Hindlimb muscle (tissue), 1 donor: Measurements from ENCODE around the gene RNF212B. TPM values are rescaled to one million over a fixed set of nuclear protein-coding genes. Genes with fewer than 3 reads are reported as not detected.
"Not testable (repeated sequence)": the region's sequence is repeated elsewhere in the genome, so short reads cannot be mapped to it uniquely, and the experiment has no call there.

Experiments
- DNase-seq: peaks from one replicate; pipeline ENCODE4 v3.0.0-alpha.2; 2013
- polyA plus RNA-seq: library from polyadenylated mRNA; unstranded; fragments of 120-200 nt; gene quantifications from one replicate; pipeline ENCODE4 v1.2.1, GENCODE V29; 2013; ENCODE audit not compliant: insufficient read length

The RNF212B gene, protein sequence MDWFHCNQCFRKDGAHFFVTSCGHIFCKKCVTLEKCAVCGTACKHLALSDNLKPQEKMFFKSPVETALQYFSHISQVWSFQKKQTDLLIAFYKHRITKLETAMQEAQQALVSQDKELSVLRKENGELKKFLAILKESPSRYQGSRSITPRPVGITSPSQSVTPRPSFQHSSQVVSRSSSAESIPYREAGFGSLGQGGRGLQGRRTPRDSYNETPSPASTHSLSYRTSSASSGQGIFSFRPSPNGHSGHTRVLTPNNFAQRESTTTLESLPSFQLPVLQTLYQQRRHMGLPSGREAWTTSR
- polyA plus RNA-seq = 0.62 TPM

- DNase-seq = peak; percentile 82
These were observed at the start of gene RNF212B for GRCh38 chr14:23237772-23238594. Gene RNF212B, plus strand, starts transcription at chr14:23237936. Its CDS starts 2,410 bp downstream, at chr14:23240346.

DNA sequence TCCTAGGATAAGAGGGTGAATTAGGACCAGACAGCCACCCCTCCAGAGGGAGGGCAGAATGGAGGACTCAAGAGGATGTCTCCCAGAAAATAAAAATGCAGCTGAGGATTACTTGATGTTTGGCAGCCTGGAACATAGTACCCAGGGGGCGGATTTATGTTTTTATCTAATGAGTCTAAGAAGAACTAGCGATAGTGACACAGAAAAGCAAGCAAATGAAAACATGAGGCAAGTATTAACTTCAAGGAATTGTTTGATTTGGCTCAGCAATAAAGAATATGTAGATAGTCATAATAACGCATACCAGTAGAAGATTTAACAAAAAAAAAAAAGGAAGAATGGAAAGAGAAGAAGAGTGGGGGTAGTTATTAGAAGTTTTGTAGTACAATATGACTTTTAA is 44.3 kb upstream of the RNF212B start:
- no peak for DNase-seq

- no peak for DNase-seq
These were observed 42.1 kb upstream of the RNF212B start for GRCh38 chr14:23195552-23196101.

- DNase-seq = not testable (repeated sequence)
These were observed 41.2 kb upstream of the RNF212B start for GRCh38 chr14:23196487-23196886.

DNA sequence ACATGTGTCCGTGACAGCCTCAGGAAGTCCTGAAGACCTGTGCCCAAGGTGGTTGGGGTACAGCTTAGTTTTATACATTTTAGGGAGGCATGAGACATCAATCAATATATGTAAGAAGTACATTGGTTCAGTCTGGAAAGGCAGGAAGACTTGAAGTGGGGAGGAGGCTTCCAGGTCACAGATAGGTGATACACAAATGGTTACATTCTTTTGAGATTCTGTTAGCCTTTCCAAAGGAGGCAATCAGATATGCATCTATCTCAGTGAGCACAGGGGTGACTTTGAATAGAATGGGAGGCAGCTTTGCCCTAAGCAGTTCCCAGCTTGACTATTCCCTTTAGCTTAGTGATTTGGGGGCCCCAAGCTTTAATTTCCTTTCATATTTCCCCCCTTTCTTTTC is 38.6 kb upstream of the RNF212B start:
- not testable (repeated sequence) for DNase-seq

- DNase-seq = no peak
These were observed 35.7 kb upstream of the RNF212B start for GRCh38 chr14:23202001-23202400.

DNA sequence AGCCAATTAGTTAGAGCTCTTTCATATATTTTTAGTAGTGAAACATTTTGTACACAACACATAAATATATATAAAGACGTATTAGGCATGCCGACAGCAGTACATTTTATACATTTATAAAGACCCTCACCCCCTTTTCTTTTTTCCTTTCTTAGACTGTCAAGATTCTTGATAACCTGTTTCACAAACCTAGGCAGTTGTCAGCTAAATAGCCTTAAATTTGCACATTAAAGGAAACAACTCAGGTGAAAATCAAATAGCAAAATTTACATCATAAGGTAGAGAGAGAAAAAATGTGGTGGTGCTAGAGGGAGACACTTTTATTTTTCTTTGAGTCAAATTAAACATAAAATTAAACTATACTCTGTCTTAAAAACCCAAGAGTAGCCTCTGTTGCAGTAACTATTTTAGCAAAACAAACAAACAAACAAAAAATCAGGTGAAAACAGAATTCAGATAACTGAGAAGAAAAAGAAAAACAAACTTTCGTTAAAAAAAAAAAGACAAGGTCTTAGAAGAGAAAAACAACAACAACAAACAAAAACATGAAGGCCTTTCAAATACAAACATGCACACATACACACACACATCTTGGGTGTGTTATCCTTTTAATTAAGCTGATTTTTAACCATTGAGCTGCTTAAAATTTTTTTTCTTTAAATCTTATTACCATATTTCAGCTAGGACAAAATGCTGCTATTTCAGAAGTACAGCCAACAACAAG is 31.2 kb upstream of the RNF212B start:
- DNase-seq = no peak

DNA sequence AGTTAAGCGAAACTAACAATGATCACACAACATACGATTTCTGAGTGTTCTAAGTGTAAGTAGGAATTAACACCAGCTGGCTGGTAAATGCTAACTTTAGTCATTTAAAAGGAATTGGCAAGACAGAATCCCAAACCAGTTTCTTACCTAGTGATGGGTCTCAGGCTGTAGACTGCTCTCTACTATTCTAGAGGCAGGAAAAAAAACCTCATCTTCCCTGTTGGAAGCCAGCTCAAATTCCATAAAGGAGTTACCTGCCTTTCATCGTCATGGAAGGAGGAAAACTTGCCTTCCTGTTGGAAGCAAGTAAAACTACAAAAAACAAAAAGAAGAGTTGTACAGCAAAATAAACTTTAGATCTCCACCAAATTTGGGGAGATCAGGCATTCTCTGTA is 30.6 kb upstream of the RNF212B start:
- no peak for DNase-seq

DNA sequence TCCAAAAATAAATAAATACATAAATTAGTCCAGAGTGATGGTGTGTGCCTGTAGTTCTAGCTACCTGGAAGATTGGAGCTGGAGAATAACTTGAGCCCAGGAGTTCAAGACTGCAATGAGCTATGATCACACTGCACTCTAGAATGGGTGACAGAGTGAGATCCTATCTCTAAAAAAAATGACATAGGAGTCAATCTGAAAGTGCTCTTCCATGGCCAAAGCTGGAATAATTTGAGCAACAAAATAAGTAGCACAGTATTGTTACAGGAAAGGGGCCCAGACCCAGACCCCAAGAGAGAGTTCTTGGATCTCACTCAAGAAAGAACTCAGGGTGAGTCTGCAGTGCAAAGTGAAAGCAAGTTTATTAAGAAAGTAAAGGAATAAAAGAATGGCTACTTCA is 29.4 kb upstream of the RNF212B start:
- no peak for DNase-seq

GRCh38 chr14:23209651-23210423 is 27.9 kb upstream of the RNF212B start:
- DNase-seq = no peak

- DNase-seq = no peak
These were observed 22.3 kb upstream of the RNF212B start for GRCh38 chr14:23215421-23215820.

DNA sequence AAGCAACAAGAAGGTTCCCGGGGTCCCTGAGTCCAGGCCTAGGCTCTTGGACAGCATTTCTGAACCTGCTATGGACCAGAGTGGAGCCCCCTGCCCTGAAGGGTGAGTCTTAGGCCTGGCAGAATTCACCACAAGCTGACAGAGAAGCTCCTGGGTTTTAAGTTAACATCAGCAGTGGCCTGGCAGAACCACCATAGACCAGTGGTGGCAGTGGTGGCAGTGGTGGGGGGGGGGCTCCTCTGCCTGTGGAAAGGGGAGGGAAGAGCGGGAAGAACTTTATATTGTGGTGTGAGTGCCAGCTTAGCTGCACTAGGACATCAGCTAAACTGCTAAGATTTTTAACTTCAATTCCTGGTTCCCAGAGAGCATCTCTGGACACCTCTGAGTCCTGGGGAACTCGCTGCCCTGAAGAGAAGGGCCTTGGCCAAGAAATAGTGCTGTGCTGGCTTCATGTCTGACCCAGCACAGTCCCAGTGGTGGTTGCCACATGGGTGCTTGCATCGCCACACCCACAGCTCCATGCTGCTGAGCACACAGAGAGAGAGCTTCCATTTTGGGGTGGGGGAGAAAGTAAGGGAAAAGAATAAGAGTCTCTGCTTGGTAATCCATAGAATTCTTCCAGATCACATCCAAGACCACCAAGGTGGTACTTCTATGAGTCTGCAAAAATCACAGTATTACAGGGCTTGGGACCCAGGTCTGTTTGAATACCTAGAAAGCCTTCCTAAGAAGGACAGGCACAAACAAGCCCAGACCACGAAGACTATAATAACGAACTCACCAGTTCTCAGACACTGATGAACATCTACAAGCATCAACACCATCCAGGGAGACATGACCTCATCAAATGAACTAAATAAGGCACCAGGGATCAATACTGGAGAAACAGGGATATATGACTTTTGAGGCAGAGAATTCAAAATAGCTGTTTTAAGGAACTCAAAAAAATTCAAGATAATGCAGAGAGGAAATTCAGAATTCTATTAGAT is 20.4 kb upstream of the RNF212B start:
- DNase-seq = no peak

DNA sequence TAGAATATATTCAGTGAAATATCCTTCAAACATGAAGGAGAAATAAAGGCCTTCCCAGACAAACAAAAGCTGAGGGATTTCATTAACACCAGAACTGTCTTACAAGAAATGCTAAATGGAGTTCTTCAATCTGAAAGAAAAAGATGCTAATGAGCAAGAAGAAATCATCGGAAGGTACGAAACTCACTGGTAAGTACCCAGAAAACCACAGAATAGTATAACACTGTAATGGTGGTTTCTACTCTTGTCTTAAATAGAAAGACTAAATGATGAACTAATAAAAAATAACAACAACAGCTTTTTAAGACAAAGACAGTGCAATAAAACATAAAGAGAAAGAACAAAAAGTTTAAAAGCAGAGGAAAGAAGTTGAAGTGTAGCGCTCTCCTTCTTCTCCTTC is 18.7 kb upstream of the RNF212B start:
- no peak for DNase-seq

DNA sequence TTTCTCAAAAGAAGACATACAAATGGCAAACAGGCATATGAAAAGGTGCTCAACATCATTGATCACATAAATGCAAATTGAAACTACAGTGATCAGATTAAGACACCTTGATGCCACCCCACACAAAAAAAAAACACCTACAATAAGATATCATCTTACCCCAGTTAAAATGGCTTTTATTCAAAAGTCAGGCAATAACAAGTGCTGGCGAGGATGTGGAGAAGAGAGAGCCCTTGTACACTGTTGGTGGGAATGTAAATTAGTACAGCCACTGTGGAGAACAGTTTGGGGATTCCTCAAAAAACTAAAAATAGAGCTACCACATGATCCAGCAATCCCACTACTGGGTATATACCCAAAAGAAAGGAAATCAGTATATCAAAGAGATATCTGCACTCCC is 12.8 kb upstream of the RNF212B start:
- DNase-seq = not testable (repeated sequence)

DNA sequence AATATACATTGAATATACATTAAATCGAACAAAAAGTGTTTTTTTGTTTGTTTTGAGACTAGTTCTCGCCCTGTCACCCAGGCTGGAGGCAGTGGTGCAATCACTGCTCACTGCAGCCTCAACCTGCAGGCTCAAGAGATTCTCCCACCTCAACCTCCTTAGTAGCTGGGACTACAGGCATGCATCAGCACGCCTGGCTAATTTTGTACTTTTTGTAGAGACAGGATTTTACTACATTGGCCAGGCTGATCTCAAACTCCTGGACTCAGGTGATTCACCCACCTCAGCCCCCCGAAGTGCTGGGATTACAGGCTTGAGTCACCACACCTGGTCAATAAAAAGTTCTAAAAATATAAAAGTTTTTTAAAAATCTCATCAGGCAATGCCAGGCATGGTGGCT is 10.2 kb upstream of the RNF212B start:
- no peak for DNase-seq

DNA sequence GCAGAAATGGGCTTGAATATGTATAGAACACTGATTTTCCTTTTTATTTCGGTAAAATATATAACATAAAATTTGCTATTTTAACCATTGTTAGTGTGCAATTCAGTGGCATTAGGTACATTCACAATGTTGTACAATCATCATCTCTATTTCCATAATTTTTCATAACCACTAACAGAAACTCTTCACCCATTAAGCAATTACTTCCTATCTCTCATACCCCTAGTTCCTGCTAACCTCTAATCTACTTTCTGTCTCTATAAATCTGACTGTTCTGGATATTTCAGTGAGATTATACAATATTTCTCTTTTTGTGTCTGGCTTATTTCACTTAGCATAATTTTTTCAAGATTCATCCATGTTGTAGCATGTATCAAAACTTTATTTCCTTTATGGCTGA is 8.9 kb upstream of the RNF212B start:
- DNase-seq = no peak

- not testable (repeated sequence) for DNase-seq
These were observed 5.4 kb upstream of the RNF212B start for GRCh38 chr14:23232241-23232808.

DNA sequence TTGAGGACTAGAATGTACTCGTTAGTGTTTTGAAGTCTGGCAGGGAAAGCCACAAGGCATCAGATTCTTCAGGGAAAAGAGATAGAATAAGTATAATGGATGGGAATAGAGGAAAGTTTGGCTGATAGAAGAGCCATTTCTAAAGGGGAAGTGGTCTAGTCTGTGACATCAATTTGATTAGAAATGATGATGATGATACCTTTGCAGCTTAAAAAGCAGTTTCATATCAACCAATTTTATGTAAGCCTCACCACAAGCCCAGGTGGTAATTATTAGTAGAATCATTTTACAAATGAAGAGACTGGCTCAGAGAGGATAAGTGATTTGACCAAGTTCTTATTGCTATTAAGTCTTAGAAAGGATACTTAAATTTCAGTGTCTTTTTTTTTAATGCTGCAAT is 2.9 kb downstream of the RNF212B start:
- DNase-seq = no peak

DNA sequence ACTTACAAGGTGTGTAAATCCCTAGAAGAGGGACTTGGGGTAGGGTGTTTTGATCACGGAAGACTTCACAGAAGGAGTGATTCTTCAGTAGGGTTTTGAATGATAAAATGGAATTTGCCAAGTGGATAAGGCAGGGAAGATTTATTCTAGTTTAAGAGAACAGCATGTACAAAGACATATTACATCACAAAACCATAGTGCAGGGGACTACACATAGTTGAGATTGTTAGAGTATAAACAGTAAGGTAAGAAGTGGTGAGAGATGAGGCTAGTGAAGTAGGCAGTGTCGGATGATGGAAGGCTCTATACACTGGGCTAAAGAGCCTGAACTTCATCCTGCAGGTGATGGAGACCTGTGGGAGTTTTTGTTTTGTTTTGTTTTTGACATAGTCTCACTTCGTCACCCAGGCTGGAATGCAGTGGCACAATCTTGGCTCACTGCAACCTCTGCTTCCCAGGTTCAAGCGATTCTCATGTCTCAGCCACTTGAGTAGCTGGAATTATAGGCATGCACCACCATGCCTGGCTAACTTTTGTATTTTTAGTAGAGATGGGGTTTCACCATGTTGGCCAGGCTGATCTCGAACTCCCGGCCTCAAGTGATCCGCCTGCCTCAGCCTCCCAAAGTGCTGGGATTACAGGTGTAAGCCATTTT is 3.5 kb downstream of the RNF212B start:
- DNase-seq = not testable (repeated sequence)

- DNase-seq = no peak
These were observed 4.3 kb downstream of the RNF212B start for GRCh38 chr14:23242076-23242475.
